Activated CD8-positive, alpha-beta memory T cell treated with anti-CD3 and anti-CD28 coated beads for 48 hours (primary cell): ENCODE data around the gene HOXA2.

Experiments
- DNase-seq, 3 experiments: peaks; one replicate each; pipeline ENCODE4 v3.0.0-alpha.2; 2020; ENCODE audit warnings: low read depth in 2 of 3, low spot score in 2 of 3

Gene HOXA2

GRCh38 chr7:27080844-27081436, 21.5 kb downstream of the HOXA2 start:
- DNase-seq, result no peak

GRCh38 chr7:27079234-27079975, 23.1 kb downstream of the HOXA2 start:
- DNase-seq, result no peak

GRCh38 chr7:27078616-27079233, 23.8 kb downstream of the HOXA2 start:
- no peak for DNase-seq

DNA sequence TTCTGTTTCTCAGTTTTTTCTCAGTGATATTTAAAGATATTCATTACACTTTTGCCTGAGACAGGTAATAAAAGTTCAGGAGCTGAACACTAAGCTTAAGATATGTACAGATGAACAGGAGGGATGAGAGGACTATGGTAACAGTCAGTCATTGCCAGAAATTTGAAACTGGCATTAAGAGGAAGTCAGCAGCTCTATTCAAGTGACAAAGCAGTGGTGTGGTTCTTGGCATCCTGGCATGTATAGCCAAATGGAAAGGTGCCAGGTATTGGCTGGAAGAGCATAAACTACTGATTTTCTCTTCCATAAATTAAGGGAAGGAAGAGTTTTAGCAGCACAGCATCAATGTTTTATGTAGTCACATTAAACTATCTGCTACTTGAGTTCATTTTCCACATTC, 29.4 kb downstream of the HOXA2 start:
- no peak for DNase-seq

GRCh38 chr7:27071622-27072390, 30.7 kb downstream of the HOXA2 start:
- no peak for DNase-seq

GRCh38 chr7:27068259-27068658, 34.2 kb downstream of the HOXA2 start:
- DNase-seq, result no peak

- no peak for DNase-seq
Measured at GRCh38 chr7:27066148-27066547, 36.3 kb downstream of the HOXA2 start.

- DNase-seq, result no peak
Measured at GRCh38 chr7:27065709-27066108, 36.8 kb downstream of the HOXA2 start.

DNA sequence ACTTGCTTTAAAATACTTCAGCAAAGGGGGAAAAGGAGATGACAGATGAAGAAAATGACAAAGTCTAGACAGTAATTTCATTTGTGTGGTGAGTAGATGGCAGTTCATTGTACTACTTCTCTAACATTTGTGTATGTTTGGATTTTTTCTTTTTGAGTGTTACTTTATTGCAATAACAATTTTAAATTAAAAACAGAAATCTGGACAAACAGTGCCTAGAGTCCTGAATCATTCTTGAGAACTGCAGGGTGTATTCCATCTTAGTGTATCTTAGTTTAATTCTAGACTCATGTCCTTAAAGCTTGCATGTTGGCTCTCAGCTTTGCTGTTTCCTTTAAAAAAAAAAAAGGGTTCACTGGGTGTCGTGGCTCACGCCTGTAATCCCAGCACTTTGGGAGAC, 37.8 kb downstream of the HOXA2 start:
- no peak for DNase-seq

DNA sequence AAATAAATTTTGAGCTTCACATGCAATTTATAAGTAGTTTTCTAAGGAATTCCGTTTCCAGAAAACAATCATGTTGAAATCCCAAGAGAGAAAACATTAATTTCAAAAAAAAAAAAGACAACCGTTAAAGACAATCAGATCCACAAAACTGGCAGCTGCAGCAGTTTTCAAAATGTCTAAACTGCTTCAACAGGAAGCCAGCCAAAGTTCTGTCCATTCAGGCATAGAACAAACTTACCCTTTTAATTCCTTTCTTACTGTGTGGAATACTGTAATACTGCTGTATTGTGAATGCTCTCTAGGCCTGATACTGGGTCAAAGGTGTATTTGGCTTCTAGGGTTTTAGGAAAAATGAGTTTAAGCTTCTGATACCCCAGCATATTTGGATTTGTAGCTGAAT, 38.3 kb downstream of the HOXA2 start:
- no peak for DNase-seq

- DNase-seq, result no peak
Measured at GRCh38 chr7:27062946-27063345, 39.5 kb downstream of the HOXA2 start.

- no peak for DNase-seq
Measured at GRCh38 chr7:27053153-27053552, 49.3 kb downstream of the HOXA2 start.

DNA sequence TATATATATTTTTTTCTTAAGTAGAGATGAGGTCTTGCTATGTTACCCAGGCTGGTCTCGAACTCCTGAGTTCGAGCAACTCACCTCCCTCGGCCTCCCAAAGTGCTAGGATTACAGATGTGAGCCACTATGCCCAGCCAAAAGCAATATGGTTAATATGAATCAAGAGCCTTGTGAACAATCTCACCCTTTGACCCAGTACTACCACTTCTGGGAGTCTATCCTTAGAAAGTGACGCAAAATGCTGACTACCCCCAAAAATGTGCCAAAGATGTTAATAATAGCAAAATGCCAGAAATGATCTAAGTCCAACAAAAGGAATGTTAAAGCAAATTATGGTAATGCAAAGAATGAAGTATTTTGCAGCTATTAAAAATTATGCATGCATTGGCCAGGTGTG, 51.0 kb downstream of the HOXA2 start:
- DNase-seq, result no peak
